Mucosa of rectum (tissue), 2 donors: Measurements from ENCODE around the gene UNC93B1.

Experiments used
- H3K27ac ChIP-seq, 2 donors: one replicate each; pipeline ENCODE4 v1.7.0; 2013; ENCODE audit warnings: inconsistent platforms in 2 of 2, low read depth in 2 of 2, low read length in 2 of 2
- H3K27me3 ChIP-seq, 2 donors: one replicate each; pipeline ENCODE4 v1.7.0; 2013; ENCODE audit warnings: low read length in 2 of 2; ENCODE audit not compliant: control insufficient read depth in 2 of 2, insufficient read depth in 2 of 2
- H3K36me3 ChIP-seq, 2 donors: one replicate each; pipeline ENCODE4 v1.7.0; 2013; ENCODE audit warnings: low read length in 2 of 2; ENCODE audit not compliant: control insufficient read depth in 2 of 2, insufficient read depth in 2 of 2
- H3K4me1 ChIP-seq, 2 donors: one replicate each; pipeline ENCODE4 v1.7.0; 2013; ENCODE audit warnings: low read length in 2 of 2, mild to moderate bottlenecking in 1 of 2; ENCODE audit not compliant: control insufficient read depth in 2 of 2, insufficient read depth in 2 of 2
- H3K4me3 ChIP-seq, 2 donors: one replicate each; pipeline ENCODE4 v1.7.0; 2013; ENCODE audit warnings: low read length in 2 of 2
- H3K9ac ChIP-seq, 2 donors: one replicate each; pipeline ENCODE4 v1.7.0; 2013; ENCODE audit warnings: low read length in 2 of 2, low read depth in 1 of 2, mild to moderate bottlenecking in 1 of 2
- H3K9me3 ChIP-seq, 2 donors: one replicate each; pipeline ENCODE4 v1.7.0; 2013; ENCODE audit warnings: low read length in 2 of 2; ENCODE audit not compliant: control insufficient read depth in 2 of 2
- donor health status: healthy.
- donor health status: Normal muscosa, but diverticular disease.

Gene UNC93B1

GRCh38 chr11:68044898-68045351 is 41.0 kb upstream of the UNC93B1 start:
- H3K4me1 ChIP-seq = peaks cover 8% of the 10 kb centered on the region in 2 donors
- peaks cover 30 to 34% of the 10 kb centered on the region in 2 donors for H3K36me3 ChIP-seq
- no peaks in the 10 kb centered on the region for H3K9me3 ChIP-seq

GRCh38 chr11:68044145-68044813 is 40.4 kb upstream of the UNC93B1 start:
- Histone ChIP-seq H3K9ac (no peak overlapping the region), H3K27me3 (no peaks in the 10 kb centered on the region), H3K4me1 (peaks cover 12 to 14% of the 10 kb centered on the region in 2 donors), H3K4me3 (no peak overlapping the region), H3K27ac (no peak overlapping the region), H3K36me3 (peaks cover 28 to 33% of the 10 kb centered on the region in 2 donors), H3K9me3 (no peaks in the 10 kb centered on the region)

More at GRCh38 chr11:68044898-68045351, 41.0 kb upstream of the UNC93B1 start:
- no peak overlapping the region for H3K4me3 ChIP-seq
- no peak overlapping the region for H3K27ac ChIP-seq
- H3K27me3 ChIP-seq = no peaks in the 10 kb centered on the region
- no peak overlapping the region for H3K9ac ChIP-seq

- H3K36me3 ChIP-seq = peaks cover 20 to 26% of the 10 kb centered on the region in 2 donors
- H3K27ac ChIP-seq = no peak overlapping the region
- H3K27me3 ChIP-seq = no peaks in the 10 kb centered on the region
- no peak overlapping the region for H3K9ac ChIP-seq
- no peak overlapping the region for H3K4me3 ChIP-seq
- no peaks in the 10 kb centered on the region for H3K9me3 ChIP-seq
- H3K4me1 ChIP-seq = peaks cover 14 to 17% of the 10 kb centered on the region in 2 donors
Observed at GRCh38 chr11:68043349-68044144, 39.6 kb upstream of the UNC93B1 start.

GRCh38 chr11:68043029-68043348 is 39.1 kb upstream of the UNC93B1 start:
- Histone ChIP-seq H3K4me1 (peaks cover 20 to 23% of the 10 kb centered on the region in 2 donors), H3K9ac (no peak overlapping the region), H3K27ac (no peak overlapping the region), H3K27me3 (no peaks in the 10 kb centered on the region), H3K36me3 (peaks cover 19 to 25% of the 10 kb centered on the region in 2 donors), H3K9me3 (no peaks in the 10 kb centered on the region), H3K4me3 (no peak overlapping the region)

GRCh38 chr11:68042219-68043028 is 38.5 kb upstream of the UNC93B1 start:
- Histone ChIP-seq H3K4me1 (peaks cover 26 to 27% of the 10 kb centered on the region in 2 donors), H3K27ac (no peak overlapping the region), H3K9ac (no peak overlapping the region), H3K27me3 (no peaks in the 10 kb centered on the region), H3K4me3 (no peak overlapping the region), H3K36me3 (peaks cover 13 to 25% of the 10 kb centered on the region in 2 donors), H3K9me3 (no peaks in the 10 kb centered on the region)

GRCh38 chr11:68041617-68042218 is 37.8 kb upstream of the UNC93B1 start:
- no peak overlapping the region for H3K9ac ChIP-seq
- H3K27ac ChIP-seq = no peak overlapping the region
- peaks cover 13 to 25% of the 10 kb centered on the region in 2 donors for H3K36me3 ChIP-seq
- peaks cover 30 to 32% of the 10 kb centered on the region in 2 donors for H3K4me1 ChIP-seq
- H3K27me3 ChIP-seq = no peaks in the 10 kb centered on the region
- no peaks in the 10 kb centered on the region for H3K9me3 ChIP-seq
- H3K4me3 ChIP-seq = no peak overlapping the region

- H3K4me3 ChIP-seq = peak overlapping the region; percentile 80 to 84
- H3K9me3 ChIP-seq = no peaks in the 10 kb centered on the region
- no peaks in the 10 kb centered on the region for H3K27me3 ChIP-seq
- H3K36me3 ChIP-seq = peaks cover 9 to 19% of the 10 kb centered on the region in 2 donors
- H3K9ac ChIP-seq = peak overlapping the region; percentile 72 to 97
- peaks cover 31 to 36% of the 10 kb centered on the region in 2 donors for H3K4me1 ChIP-seq
- peak overlapping the region; percentile 90 for H3K27ac ChIP-seq
Observed at GRCh38 chr11:68040957-68041591, 37.2 kb upstream of the UNC93B1 start.

GRCh38 chr11:68040101-68040956 is 36.4 kb upstream of the UNC93B1 start:
- H3K4me1 ChIP-seq = peaks cover 31 to 36% of the 10 kb centered on the region in 2 donors
- H3K4me3 ChIP-seq = peak overlapping the region; percentile 80 to 84
- peak overlapping the region; percentile 72 to 97 for H3K9ac ChIP-seq
- peaks cover 9 to 19% of the 10 kb centered on the region in 2 donors for H3K36me3 ChIP-seq
- no peaks in the 10 kb centered on the region for H3K9me3 ChIP-seq
- peak overlapping the region; percentile 90 for H3K27ac ChIP-seq
- no peaks in the 10 kb centered on the region for H3K27me3 ChIP-seq
